ENCODE measurements around the gene DOK7.
"Not testable (repeated sequence)": the region's sequence is repeated elsewhere in the genome, so short reads cannot be mapped to it uniquely, and the experiment has no call there.

DNA sequence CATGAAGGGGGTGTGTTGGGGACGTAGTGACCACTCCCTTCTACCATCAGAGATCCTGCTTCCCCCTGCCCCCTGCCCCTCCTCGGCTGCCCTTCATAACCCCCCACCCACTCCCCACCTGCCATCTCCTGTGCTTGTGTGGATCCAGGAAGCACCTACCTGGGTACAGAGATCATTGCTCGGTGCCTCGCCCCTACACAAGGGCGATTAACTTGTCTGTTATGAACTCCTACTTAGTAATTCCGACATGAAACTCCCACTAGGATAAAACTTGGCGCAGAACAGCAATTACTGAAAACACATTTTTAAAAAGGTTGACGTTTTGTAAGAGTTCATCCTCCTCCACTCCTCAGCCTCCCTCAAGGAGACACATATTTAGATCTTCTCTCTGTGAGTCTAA lies 80.3 kb downstream of the DOK7 start:
- TF ChIP-seq, protein P1, sequence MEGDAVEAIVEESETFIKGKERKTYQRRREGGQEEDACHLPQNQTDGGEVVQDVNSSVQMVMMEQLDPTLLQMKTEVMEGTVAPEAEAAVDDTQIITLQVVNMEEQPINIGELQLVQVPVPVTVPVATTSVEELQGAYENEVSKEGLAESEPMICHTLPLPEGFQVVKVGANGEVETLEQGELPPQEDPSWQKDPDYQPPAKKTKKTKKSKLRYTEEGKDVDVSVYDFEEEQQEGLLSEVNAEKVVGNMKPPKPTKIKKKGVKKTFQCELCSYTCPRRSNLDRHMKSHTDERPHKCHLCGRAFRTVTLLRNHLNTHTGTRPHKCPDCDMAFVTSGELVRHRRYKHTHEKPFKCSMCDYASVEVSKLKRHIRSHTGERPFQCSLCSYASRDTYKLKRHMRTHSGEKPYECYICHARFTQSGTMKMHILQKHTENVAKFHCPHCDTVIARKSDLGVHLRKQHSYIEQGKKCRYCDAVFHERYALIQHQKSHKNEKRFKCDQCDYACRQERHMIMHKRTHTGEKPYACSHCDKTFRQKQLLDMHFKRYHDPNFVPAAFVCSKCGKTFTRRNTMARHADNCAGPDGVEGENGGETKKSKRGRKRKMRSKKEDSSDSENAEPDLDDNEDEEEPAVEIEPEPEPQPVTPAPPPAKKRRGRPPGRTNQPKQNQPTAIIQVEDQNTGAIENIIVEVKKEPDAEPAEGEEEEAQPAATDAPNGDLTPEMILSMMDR (IDR thresholded peaks at IDR 0.05; ENCODE audit: low read length), result not testable (repeated sequence)
- not testable (repeated sequence) for TF ChIP-seq EZH2phosphoT487 (IDR thresholded peaks at IDR 0.05; ENCODE audit: low read length)

All from MM.1S (cell line).